ENCODE results near the gene ZNF365. TPM values are rescaled to one million over a fixed set of nuclear protein-coding genes. Genes with fewer than 3 reads are reported as not detected.

Gene ZNF365
- total RNA-seq, 1 donor: 8.2 TPM

DNA sequence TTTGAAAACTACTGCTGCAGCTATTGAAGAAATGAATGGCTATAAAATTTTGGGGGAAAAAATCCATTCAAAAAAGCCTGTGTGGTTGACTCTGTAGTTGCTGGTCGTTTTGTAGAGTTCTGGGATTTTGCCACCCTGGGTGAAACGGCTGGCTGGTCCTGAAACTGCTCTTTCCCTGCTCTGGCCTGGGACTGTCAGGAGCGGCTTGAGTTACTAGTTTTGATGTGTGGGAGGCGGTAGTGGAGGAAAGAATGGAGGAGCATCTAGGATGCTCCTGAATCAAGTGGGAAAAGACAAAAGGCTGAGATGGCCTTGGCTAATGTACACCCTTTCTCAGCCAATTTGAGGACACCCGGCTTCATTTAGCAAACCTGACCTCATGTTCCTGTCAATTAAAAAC, 72.5 kb downstream of the ZNF365 start:
- no peak overlapping the region for H3K4me3 ChIP-seq (ENCODE audit: low read depth, low read length)
- no peak for DNase-seq (ENCODE audit: low read depth)
- TF ChIP-seq, protein P1, sequence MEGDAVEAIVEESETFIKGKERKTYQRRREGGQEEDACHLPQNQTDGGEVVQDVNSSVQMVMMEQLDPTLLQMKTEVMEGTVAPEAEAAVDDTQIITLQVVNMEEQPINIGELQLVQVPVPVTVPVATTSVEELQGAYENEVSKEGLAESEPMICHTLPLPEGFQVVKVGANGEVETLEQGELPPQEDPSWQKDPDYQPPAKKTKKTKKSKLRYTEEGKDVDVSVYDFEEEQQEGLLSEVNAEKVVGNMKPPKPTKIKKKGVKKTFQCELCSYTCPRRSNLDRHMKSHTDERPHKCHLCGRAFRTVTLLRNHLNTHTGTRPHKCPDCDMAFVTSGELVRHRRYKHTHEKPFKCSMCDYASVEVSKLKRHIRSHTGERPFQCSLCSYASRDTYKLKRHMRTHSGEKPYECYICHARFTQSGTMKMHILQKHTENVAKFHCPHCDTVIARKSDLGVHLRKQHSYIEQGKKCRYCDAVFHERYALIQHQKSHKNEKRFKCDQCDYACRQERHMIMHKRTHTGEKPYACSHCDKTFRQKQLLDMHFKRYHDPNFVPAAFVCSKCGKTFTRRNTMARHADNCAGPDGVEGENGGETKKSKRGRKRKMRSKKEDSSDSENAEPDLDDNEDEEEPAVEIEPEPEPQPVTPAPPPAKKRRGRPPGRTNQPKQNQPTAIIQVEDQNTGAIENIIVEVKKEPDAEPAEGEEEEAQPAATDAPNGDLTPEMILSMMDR (IDR thresholded peaks at IDR 0.05; ENCODE audit: insufficient read depth, low read depth, low read length): no peak

DNA sequence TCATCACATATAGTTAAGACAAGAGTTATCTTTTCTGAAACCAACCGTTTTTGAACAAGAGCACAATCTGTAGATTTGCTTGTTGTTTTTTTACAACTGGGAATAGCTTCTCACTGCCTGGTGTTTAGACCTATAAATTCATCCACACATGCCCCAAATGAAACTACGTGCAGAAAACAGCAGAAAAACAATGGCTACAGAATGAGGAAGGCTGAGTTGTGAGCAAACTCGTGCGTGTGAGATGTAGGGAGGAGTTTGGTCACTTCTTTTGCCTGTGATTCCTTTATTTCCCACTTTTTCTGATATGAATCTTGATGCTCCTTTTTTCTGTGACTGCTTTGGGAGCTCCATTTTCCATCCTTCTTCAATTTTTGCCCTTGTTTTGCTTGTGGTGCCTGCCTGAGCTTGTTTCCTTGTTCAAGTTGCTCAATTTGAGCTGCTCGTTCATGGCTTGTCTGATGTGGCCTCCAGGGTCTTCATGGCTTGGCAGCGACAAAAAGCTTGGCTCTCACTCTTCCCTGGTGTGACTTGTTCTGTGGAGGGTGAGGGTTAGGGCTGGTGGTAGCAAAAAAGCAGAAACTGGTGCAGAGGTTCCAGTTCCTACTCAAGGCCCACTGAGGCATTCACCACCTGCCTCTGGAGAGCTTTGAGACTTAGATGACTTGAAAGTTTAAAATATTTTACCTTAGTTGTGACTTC, 76.9 kb downstream of the ZNF365 start:
- TF ChIP-seq, protein P1 (IDR thresholded peaks at IDR 0.05; ENCODE audit: insufficient read depth, low read depth, low read length): no peak
- DNase-seq (ENCODE audit: low read depth): no peak
- no peak overlapping the region for H3K4me3 ChIP-seq (ENCODE audit: low read depth, low read length)

DNA sequence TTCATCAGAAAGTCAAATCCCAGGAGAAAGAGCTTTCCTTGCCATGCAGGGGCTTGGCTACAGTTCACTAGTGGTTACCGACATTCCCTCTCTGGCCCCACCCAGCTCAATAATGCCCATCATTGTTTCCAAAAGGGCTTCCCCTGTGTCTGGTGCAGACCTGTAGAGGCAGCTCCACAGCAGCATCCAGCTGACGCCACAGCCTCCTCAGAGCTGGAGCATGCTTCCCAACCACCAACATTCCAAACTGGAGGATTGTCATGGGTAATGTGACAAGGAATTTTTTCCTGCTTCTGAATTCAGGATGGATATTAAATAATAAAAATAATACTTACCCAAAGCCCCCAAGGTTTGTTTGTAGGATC, 77.4 kb downstream of the ZNF365 start:
- TF ChIP-seq, protein P1 (IDR thresholded peaks at IDR 0.05; ENCODE audit: insufficient read depth, low read depth, low read length): no peak

More for the DNA sequence above, 77.4 kb downstream of the ZNF365 start:
- H3K4me3 ChIP-seq (ENCODE audit: low read depth, low read length): no peak overlapping the region
- no peak for DNase-seq (ENCODE audit: low read depth)

Small RNAs within 50 kb of the gene (small RNA-seq; reads per million reads assigned to genes)
- gene RN7SL591P: not detected

Other genes starting within 250 kb of the ZNF365 start
- gene RTKN2, start 105.5 kb upstream of the ZNF365 start, total RNA-seq: 8.7 and 15.1 TPM in 2 replicates